AG08396 (cell line): Measurements from ENCODE around the gene PTGDS.

Experiments
- DNase-seq: peaks from one replicate; pipeline ENCODE4 v3.0.0; 2012; ENCODE audit warnings: low spot score, mixed read lengths

PTGDS gene

GRCh38 chr9:136945333-136946227 is 31.7 kb upstream of the PTGDS start:
- no peak for DNase-seq

GRCh38 chr9:136946228-136947027 is 30.9 kb upstream of the PTGDS start:
- DNase-seq = no peak

- DNase-seq = no peak
Measured at GRCh38 chr9:136947028-136947891, 30.0 kb upstream of the PTGDS start.

- DNase-seq = peak; percentile 64
Measured at GRCh38 chr9:136947955-136948510, 29.3 kb upstream of the PTGDS start.

- no peak for DNase-seq
Measured at GRCh38 chr9:136949239-136949816, 28.0 kb upstream of the PTGDS start.

- DNase-seq = peak; percentile 99
Measured at GRCh38 chr9:136949817-136950655, 27.3 kb upstream of the PTGDS start.

- no peak for DNase-seq
Measured at GRCh38 chr9:136950656-136951276, 26.5 kb upstream of the PTGDS start.

- DNase-seq = no peak
Measured at GRCh38 chr9:136951541-136952320, 25.6 kb upstream of the PTGDS start, which contains the start of gene LCN12. LCN12 (plus strand) TSS chr9:136952273; CDS start chr9:136952328, 55 bp downstream.

- DNase-seq = no peak
Measured at GRCh38 chr9:136952321-136952850, 24.9 kb upstream of the PTGDS start.

- no peak for DNase-seq
Measured at GRCh38 chr9:136952876-136953770, 24.2 kb upstream of the PTGDS start.

GRCh38 chr9:136953771-136954269 is 23.5 kb upstream of the PTGDS start:
- DNase-seq = no peak

- DNase-seq = no peak
Measured at GRCh38 chr9:136954270-136955083, 22.8 kb upstream of the PTGDS start.

- no peak for DNase-seq
Measured at GRCh38 chr9:136955202-136955942, 21.9 kb upstream of the PTGDS start.

- no peak for DNase-seq
Measured at GRCh38 chr9:136955943-136956335, 21.4 kb upstream of the PTGDS start.

- DNase-seq = no peak
Measured at GRCh38 chr9:136956604-136957003, 20.7 kb upstream of the PTGDS start.

- DNase-seq = no peak
Measured at GRCh38 chr9:136957461-136957860, 19.8 kb upstream of the PTGDS start.
